B cell (primary cell): ENCODE data around the gene MOGAT3. TPM values are rescaled to one million over a fixed set of nuclear protein-coding genes. Genes with fewer than 3 reads are reported as not detected.

Experiments used
- ATAC-seq: fragments of 200-7000 bp; cut with Tn5 transposase; one replicate; pipeline ENCODE4 v1.10.0; 2021; ENCODE audit warnings: low read depth, mild to moderate bottlenecking, moderate number of reproducible peaks, moderate library complexity
- CTCF ChIA-PET: fragments of 350-600 bp; sonication (Branson Sonifier 250); formaldehyde crosslinking; loops from one replicate; lab custom pipeline; 2021; ENCODE audit warnings: antibody characterized with exemption, inconsistent platforms; lab: Charles Lee
- POLR2A ChIA-PET: fragments of 350-600 bp; sonication (Branson Sonifier 250); formaldehyde crosslinking; loops from one replicate; lab custom pipeline; 2021; ENCODE audit warnings: antibody characterized with exemption; lab: Charles Lee
- DNase-seq: peaks from one replicate; pipeline ENCODE4 v3.0.0; 2013
- H2AFZ ChIP-seq: 2 replicates; pipeline ENCODE4 v1.6.1; 2012; ENCODE audit warnings: mild to moderate bottlenecking, low read depth, low read length; ENCODE audit not compliant: insufficient read depth, poor library complexity, severe bottlenecking
- H3K27ac ChIP-seq, 2 donors: 1 replicate in 1 of 2; 2 replicates in 1 of 2; pipeline ENCODE4 v1.5.1; 2012 to 2013; ENCODE audit warnings: low read length in 2 of 2, mild to moderate bottlenecking in 2 of 2, moderate library complexity in 1 of 2
- H3K27me3 ChIP-seq, 4 experiments: fragments of 200-600 bp in 1 of 4; sonication (generic) in 1 of 4; replicated peaks in 1 of 4; 1 replicate in 2 of 4; 2 replicates in 2 of 4; pipeline versions ENCODE4 v1.6.1 to v1.7.0; 2013 to 2016; ENCODE audit warnings: low read length in 3 of 4, mild to moderate bottlenecking in 2 of 4, mixed read lengths in 1 of 4, moderate library complexity in 1 of 4; ENCODE audit not compliant: insufficient read depth in 4 of 4, control insufficient read depth in 3 of 4; ENCODE audit errors: control extremely low read depth in 1 of 4
- H3K36me3 ChIP-seq, 2 experiments: replicated peaks in 1 of 2; 1 replicate in 1 of 2; 2 replicates in 1 of 2; pipeline versions ENCODE4 v1.6.1 to v1.7.1; 2013; ENCODE audit warnings: low read length in 1 of 2; ENCODE audit not compliant: insufficient read depth in 2 of 2, control insufficient read depth in 1 of 2; ENCODE audit errors: control extremely low read depth in 1 of 2, extremely low read depth in 1 of 2
- H3K4me1 ChIP-seq, 2 donors: fragments of 200-600 bp in 1 of 2; sonication (generic) in 1 of 2; 1 replicate in 1 of 2; 2 replicates in 1 of 2; pipeline versions ENCODE4 v1.5.1 to v1.6.1; 2013 to 2017; ENCODE audit warnings: low read length in 2 of 2; ENCODE audit not compliant: control insufficient read depth in 2 of 2, insufficient read depth in 2 of 2
- H3K4me2 ChIP-seq: replicated peaks from 2 replicates; pipeline ENCODE3; 2012; ENCODE audit warnings: mild to moderate bottlenecking, low read depth, low read length; ENCODE audit not compliant: poor library complexity, severe bottlenecking
- H3K4me3 ChIP-seq, 5 experiments: fragments of 200-600 bp in 1 of 5; sonication (generic) in 1 of 5; 1 replicate in 3 of 5; 2 replicates in 2 of 5; pipeline versions ENCODE4 v1.5.1 to v1.7.0; 2011 to 2016; ENCODE audit warnings: low read length in 4 of 5, mild to moderate bottlenecking in 4 of 5, low read depth in 2 of 5, control low read depth in 1 of 5, moderate library complexity in 1 of 5; ENCODE audit not compliant: insufficient read depth in 1 of 5; ENCODE audit errors: control extremely low read depth in 1 of 5, extremely low read depth in 1 of 5
- H3K79me2 ChIP-seq: fragments of 200-600 bp; sonication (generic); one replicate; pipeline ENCODE4 v1.6.0; 2016; ENCODE audit warnings: low read length; ENCODE audit not compliant: control insufficient read depth, insufficient read depth
- H3K9ac ChIP-seq: fragments of 200-600 bp; sonication (generic); 2 replicates; pipeline ENCODE4 v1.6.1; 2017; ENCODE audit warnings: mild to moderate bottlenecking, low read length, moderate library complexity
- H3K9me3 ChIP-seq, 3 donors: one replicate each; pipeline versions ENCODE4 v1.6.1 to v1.7.1; 2013; ENCODE audit warnings: low read length in 2 of 3; ENCODE audit not compliant: control insufficient read depth in 2 of 3, insufficient read depth in 1 of 3; ENCODE audit errors: control extremely low read depth in 1 of 3
- H4K20me1 ChIP-seq: 2 replicates; pipeline ENCODE4 v1.6.0; 2012; ENCODE audit warnings: mild to moderate bottlenecking, low read length; ENCODE audit not compliant: insufficient read depth, control insufficient read depth, poor library complexity, severe bottlenecking
- H3K27ac Mint-ChIP-seq: one replicate; pipeline ENCODE4 v1.8.0; 2021; ENCODE audit warnings: mixed read lengths
- H3K27me3 Mint-ChIP-seq: one replicate; pipeline ENCODE4 v1.8.0; 2021; ENCODE audit warnings: mixed read lengths
- H3K4me1 Mint-ChIP-seq: one replicate; pipeline ENCODE4 v1.8.0; 2021; ENCODE audit warnings: mixed read lengths
- H3K4me3 Mint-ChIP-seq: one replicate; pipeline ENCODE4 v1.8.0; 2021; ENCODE audit warnings: mixed read lengths
- H3K9me3 Mint-ChIP-seq: one replicate; pipeline ENCODE4 v1.8.0; 2022; ENCODE audit warnings: mixed read lengths; ENCODE audit not compliant: insufficient read depth
- EZH2 ChIP-seq: IDR thresholded peaks from 2 replicates; pipeline ENCODE4 v1.6.1; 2012; ENCODE audit warnings: borderline replicate concordance, low read depth, mild to moderate bottlenecking, moderate library complexity, low read length; ENCODE audit not compliant: insufficient read depth, poor library complexity, severe bottlenecking
- WGBS: methylation state at CpG from one replicate; pipeline ENCODE4 v1.1.5; 2013; ENCODE audit warnings: missing lambda C conversion rate; ENCODE audit not compliant: insufficient coverage; 5-methylcytosine and 5-hydroxymethylcytosine counted together
- intact Hi-C: fragments of 100-400 bp; cut with micrococcal nuclease; formaldehyde crosslinking; loops from one replicate; pipeline ENCODE4 v1.10.0; 2022
- polyA plus RNA-seq: library from polyadenylated mRNA; depleted of rRNA; stranded (reverse); fragments of >200 nt; gene quantifications from 2 replicates; pipeline ENCODE4 v1.2.3, GENCODE V29; 2012
- total RNA-seq, 2 donors: library from RNA; stranded (reverse); fragments of 120-200 nt in 1 of 2; gene quantifications; 1 replicate in 1 of 2; 2 replicates in 1 of 2; pipeline versions ENCODE4 v1.2.3 to v1.2.4, GENCODE V29; 2013 to 2022
- TF ChIP-seq, protein P1 (sequence below): fragments of 200-600 bp; IDR thresholded peaks from one replicate; pipeline ENCODE4 v1.8.0; 2022; ENCODE audit warnings: antibody characterized with exemption, mild to moderate bottlenecking

MOGAT3 gene
- total and polyA plus RNA-seq, 2 donors (not counting 1 experiment from before 2014, with no cell fraction given), result not detected

DNA sequence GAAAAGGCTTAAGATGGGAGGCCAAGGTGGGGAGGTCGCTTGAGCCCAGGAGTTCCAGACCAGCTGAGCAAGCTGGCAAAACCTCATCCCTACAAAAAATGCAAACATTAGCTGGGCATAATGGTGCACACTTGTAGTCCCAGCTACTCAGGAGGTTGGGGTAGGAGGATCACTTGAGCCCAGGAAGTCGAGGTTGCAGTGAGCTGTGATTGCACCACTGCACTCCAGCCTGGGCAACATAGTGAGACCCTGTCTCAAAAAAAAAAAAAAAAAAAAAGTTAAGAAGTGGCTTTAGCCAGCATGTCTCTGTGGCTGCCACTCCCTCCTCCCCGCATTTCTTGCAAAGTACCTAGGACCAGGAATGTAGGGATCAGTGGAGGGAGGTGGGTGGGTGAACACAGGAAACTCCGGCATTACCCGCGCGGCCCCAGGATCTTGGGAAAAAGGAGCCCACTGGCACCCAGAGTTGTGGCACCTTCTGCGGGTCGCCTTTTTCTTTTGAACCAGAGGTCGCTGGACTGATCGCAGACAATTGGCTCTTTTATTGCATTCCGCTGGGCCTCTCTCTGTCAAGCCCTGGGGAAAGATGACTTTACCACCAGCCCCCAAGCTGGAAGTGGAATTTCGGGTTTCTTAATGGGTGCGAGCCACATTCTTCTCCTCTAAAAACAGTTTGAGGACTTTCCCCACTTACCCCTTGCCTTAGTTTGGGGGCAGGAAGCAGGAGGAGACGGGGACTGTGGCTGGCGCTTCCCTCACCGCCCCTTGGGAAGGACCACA lies 39.0 kb downstream of the MOGAT3 start:
- peak overlapping the region; percentile 99 for H3K4me2 ChIP-seq
- 96% methylated on average over 6 of the region's 17 CpGs for WGBS
- no peak for TF ChIP-seq EZH2
- TF ChIP-seq, protein P1, sequence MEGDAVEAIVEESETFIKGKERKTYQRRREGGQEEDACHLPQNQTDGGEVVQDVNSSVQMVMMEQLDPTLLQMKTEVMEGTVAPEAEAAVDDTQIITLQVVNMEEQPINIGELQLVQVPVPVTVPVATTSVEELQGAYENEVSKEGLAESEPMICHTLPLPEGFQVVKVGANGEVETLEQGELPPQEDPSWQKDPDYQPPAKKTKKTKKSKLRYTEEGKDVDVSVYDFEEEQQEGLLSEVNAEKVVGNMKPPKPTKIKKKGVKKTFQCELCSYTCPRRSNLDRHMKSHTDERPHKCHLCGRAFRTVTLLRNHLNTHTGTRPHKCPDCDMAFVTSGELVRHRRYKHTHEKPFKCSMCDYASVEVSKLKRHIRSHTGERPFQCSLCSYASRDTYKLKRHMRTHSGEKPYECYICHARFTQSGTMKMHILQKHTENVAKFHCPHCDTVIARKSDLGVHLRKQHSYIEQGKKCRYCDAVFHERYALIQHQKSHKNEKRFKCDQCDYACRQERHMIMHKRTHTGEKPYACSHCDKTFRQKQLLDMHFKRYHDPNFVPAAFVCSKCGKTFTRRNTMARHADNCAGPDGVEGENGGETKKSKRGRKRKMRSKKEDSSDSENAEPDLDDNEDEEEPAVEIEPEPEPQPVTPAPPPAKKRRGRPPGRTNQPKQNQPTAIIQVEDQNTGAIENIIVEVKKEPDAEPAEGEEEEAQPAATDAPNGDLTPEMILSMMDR, result no peak
- intact Hi-C loops, result no loop called here
- no peak for DNase-seq
- no peak overlapping the region for H3K27ac ChIP-seq
- H3K4me3 ChIP-seq, result peak overlapping the region in 1 of 5 experiments; percentile 60
- ChIA-PET CTCF (interaction anchor here (2.3 kb wide), 1 partner anchor 18 kb away, joined by 14 read pairs; no protein-coding TSS in a partner anchor), POLR2A (no interaction called here)
- peaks cover 20% of the 10 kb centered on the region for H4K20me1 ChIP-seq
- no peak overlapping the region for H3K9ac ChIP-seq
- no peaks in the 10 kb centered on the region for H3K79me2 ChIP-seq
- H3K9me3 ChIP-seq, result peaks cover 0 to 25% (median 3%) of the 10 kb centered on the region in 3 donors
- Mint-ChIP-seq H3K27me3 (peaks cover 21% of the 10 kb centered on the region), H3K4me1 (peaks cover 24% of the 10 kb centered on the region), H3K9me3 (no peaks in the 10 kb centered on the region), H3K27ac (peak overlapping the region; percentile 54), H3K4me3 (peak overlapping the region; percentile 83)
- H3K36me3 ChIP-seq, result peaks cover 0 to 3% of the 10 kb centered on the region in 2 experiments
- H3K27me3 ChIP-seq, result peaks cover 0 to 45% (median 22%) of the 10 kb centered on the region in 4 experiments
- no peak overlapping the region for H2AFZ ChIP-seq
- no peak for ATAC-seq
- H3K4me1 ChIP-seq, result peaks cover 38 to 41% of the 10 kb centered on the region in 2 donors

DNA sequence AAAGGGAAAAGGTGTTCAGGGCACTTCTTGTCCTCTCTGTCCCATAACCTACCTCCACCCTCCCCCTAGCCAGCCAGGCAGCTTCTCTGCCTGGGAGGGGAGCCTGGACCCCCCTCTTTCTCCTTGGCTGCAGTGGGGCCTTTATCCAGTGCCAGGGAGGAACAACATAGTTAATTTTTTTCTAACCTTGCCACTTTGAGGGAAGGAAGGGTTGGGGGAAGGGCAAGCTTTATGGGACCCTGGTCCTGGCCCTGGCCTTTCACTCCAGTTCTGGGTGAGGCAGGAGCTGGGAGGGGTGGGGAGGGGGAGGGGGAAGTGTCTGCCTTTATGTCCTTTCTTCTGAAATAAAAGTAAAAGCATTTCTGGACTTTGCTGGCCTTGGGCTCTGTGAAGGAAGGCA lies 39.9 kb downstream of the MOGAT3 start:
- TF ChIP-seq, protein P1, result no peak
- no peak for TF ChIP-seq EZH2
- Histone ChIP-seq H3K9me3 (peaks cover 0 to 21% (median 3%) of the 10 kb centered on the region in 3 donors), H3K27me3 (peaks cover 0 to 37% (median 19%) of the 10 kb centered on the region in 4 experiments), H2AFZ (no peak overlapping the region), H3K4me2 (no peak overlapping the region), H3K36me3 (peaks cover 0 to 3% of the 10 kb centered on the region in 2 experiments), H3K9ac (no peak overlapping the region), H3K4me3 (no peak overlapping the region), H3K27ac (no peak overlapping the region), H4K20me1 (peaks cover 16% of the 10 kb centered on the region), H3K4me1 (peaks cover 30 to 33% of the 10 kb centered on the region in 2 donors), H3K79me2 (no peaks in the 10 kb centered on the region)
- Mint-ChIP-seq H3K9me3 (no peaks in the 10 kb centered on the region), H3K27me3 (peaks cover 16% of the 10 kb centered on the region), H3K4me3 (peak overlapping the region; percentile 34), H3K27ac (no peak overlapping the region), H3K4me1 (peaks cover 22% of the 10 kb centered on the region)
- CTCF ChIA-PET, result interaction anchor here (0.7 to 2.3 kb wide), 2 partner anchors 17 to 1996 kb away, joined by 3 to 14 read pairs; no protein-coding TSS in a partner anchor
- no peak for DNase-seq
- ATAC-seq, result no peak
- POLR2A ChIA-PET, result no interaction called here
- intact Hi-C loops, result no loop called here
